NCI-H82 treated with DMSO at 0.1 percent for 48 hours (cell line): Measurements from ENCODE around the gene EFCAB7.
A peak's percentile ranks its signal among the peaks of the same experiment; 100 is the strongest.

Source experiments
- DNase-seq: peaks from one replicate; lab custom pipeline; 2025; ENCODE audit not compliant: unreplicated experiment; lab: John Stamatoyannopoulos, UW

Gene EFCAB7

GRCh38 chr1:63522891-63523728 lies at the start of gene EFCAB7, which contains the start of gene ITGB3BP:
Gene EFCAB7, plus strand, starts transcription at chr1:63523525. Its CDS starts 2,048 bp downstream, at chr1:63525573.
Gene ITGB3BP, minus strand, starts transcription at chr1:63523225. Its CDS starts 92 bp downstream, at chr1:63523133.
- DNase-seq, result peak; percentile 96

- no peak for DNase-seq
These were observed 47.6 kb upstream of the EFCAB7 start for GRCh38 chr1:63475761-63476160.

GRCh38 chr1:63480057-63480456 lies 43.3 kb upstream of the EFCAB7 start:
- no peak for DNase-seq

GRCh38 chr1:63486629-63487028 lies 36.7 kb upstream of the EFCAB7 start:
- DNase-seq, result no peak

- no peak for DNase-seq
These were observed 35.8 kb upstream of the EFCAB7 start for GRCh38 chr1:63487336-63488065.

GRCh38 chr1:63497577-63497976 lies 25.7 kb upstream of the EFCAB7 start:
- no peak for DNase-seq

- DNase-seq, result no peak
These were observed 25.2 kb upstream of the EFCAB7 start for GRCh38 chr1:63498106-63498505.

GRCh38 chr1:63501256-63501655 lies 22.1 kb upstream of the EFCAB7 start:
- no peak for DNase-seq

GRCh38 chr1:63506782-63507181 lies 16.5 kb upstream of the EFCAB7 start:
- no peak for DNase-seq

- DNase-seq, result no peak
These were observed 13.6 kb upstream of the EFCAB7 start for GRCh38 chr1:63509718-63510117.

GRCh38 chr1:63512584-63512983 lies 10.7 kb upstream of the EFCAB7 start:
- DNase-seq, result no peak

- DNase-seq, result no peak
These were observed 6.7 kb upstream of the EFCAB7 start for GRCh38 chr1:63516629-63517028.

- no peak for DNase-seq
These were observed 413 bp downstream of the EFCAB7 start for GRCh38 chr1:63523738-63524137.

GRCh38 chr1:63524201-63524600 lies 876 bp downstream of the EFCAB7 start:
- DNase-seq, result no peak

- no peak for DNase-seq
These were observed 9.4 kb downstream of the EFCAB7 start for GRCh38 chr1:63532727-63533126.

GRCh38 chr1:63533931-63534330 lies 10.6 kb downstream of the EFCAB7 start:
- no peak for DNase-seq

GRCh38 chr1:63534406-63534805 lies 11.1 kb downstream of the EFCAB7 start:
- no peak for DNase-seq

- no peak for DNase-seq
These were observed 13.7 kb downstream of the EFCAB7 start for GRCh38 chr1:63537006-63537405.

GRCh38 chr1:63537940-63538339 lies 14.6 kb downstream of the EFCAB7 start:
- no peak for DNase-seq

- no peak for DNase-seq
These were observed 22.5 kb downstream of the EFCAB7 start for GRCh38 chr1:63545780-63546179.

GRCh38 chr1:63547621-63548294 lies 24.4 kb downstream of the EFCAB7 start:
- no peak for DNase-seq

GRCh38 chr1:63548303-63548702 lies 25.0 kb downstream of the EFCAB7 start:
- no peak for DNase-seq
